Measurements from ENCODE around the gene RAE1.

RAE1 gene

GRCh38 chr20:57384953-57385761 lies 34.1 kb downstream of the RAE1 start:
- no peak for FAIRE-seq
- DNase-seq (ENCODE audit: extremely low spot score, insufficient read length, low read depth) = no peak

DNA sequence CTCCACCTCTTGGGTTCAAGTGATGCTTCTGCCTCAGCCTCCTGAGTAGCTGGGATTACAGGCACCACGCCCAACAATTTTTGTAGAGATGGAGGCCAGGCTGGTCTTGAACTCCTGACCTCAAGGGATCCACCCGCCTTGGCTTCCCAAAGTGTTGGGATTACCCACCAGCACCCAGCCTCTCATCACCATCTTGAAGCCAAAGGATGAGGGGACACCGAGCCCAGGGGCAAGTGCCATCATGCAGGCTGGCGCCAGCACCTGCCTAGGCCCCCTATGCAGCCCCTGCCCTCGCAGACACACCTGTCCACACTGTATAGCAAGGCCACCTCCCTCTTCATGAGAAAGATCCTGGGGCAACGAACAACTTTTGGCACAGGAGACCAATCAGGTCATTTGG lies 34.9 kb downstream of the RAE1 start:
- FAIRE-seq (no peak), DNase-seq (ENCODE audit: extremely low spot score, insufficient read length, low read depth) (no peak)

DNA sequence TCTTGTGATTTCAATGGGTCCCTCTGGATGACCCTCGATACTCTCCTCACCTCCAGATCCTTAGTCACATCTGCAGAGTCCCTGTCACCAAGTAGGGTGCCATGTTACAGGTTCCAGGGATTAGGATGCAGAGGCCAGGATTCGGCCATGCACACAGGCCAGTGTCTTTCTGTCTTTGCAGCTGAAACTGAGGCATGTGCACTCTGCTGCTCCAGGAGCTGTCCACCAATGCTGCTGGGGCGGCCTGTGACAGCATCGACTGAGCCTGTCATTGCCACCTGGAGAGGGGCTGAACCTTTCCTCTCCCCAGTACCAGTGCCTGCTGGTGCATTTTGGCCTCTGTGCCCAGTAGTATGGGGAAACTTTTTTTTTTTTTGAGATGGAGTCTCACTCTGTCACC lies 35.7 kb downstream of the RAE1 start:
- DNase-seq (ENCODE audit: extremely low spot score, insufficient read length, low read depth) (no peak), FAIRE-seq (no peak)

GRCh38 chr20:57387463-57387862 lies 36.4 kb downstream of the RAE1 start:
- FAIRE-seq (no peak), DNase-seq (ENCODE audit: extremely low spot score, insufficient read length, low read depth) (no peak)

GRCh38 chr20:57387945-57388371 lies 36.9 kb downstream of the RAE1 start:
- FAIRE-seq = no peak
- DNase-seq (ENCODE audit: extremely low spot score, insufficient read length, low read depth) = no peak

GRCh38 chr20:57388953-57389694 lies 38.1 kb downstream of the RAE1 start:
- peak; percentile 51 for FAIRE-seq
- no peak for DNase-seq (ENCODE audit: extremely low spot score, insufficient read length, low read depth)

DNA sequence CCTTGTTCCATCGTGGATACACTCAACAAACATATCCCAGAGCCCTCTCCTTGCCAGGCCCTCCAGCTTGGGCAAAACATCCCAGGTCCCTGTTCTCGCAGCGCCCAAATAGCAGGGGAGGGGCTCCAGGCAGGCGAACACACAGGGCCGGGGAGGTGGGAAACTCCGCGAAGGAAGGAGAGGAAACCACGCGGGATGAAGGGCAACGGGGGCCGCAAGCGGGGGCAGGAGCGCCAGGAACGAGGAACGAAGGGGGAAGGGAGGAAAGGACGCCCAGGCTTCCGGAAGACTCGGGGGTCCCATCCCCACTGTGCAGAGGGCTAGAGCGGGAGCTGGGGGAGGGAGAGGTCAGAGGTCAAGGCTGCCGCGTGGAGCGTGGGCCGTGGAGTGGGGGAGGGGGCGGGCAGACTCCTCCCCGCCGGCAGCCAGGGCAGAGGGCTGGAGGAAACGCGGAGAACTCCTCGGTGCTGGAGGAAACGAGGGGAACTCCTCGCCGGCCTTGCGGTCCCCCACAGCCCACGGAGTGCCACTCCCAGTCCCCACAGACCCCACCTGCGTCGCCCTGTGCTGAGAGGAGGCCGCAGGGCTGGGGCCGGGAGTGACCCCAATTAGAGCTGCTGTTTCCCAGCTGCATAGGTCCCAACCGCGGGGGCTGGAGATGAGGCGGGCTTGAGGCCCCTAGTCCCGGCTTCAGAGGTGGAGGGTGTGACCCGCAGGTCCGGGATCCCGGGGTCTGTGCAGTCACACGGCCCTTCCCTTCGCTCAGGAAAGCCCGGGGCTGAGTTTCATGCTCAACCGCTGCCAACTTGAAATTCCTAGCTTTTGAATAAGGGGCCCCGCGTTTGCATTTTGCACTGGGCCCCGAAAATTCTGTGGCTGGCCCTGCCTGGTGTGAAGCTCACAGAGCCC lies 38.9 kb downstream of the RAE1 start:
- peak; percentile 73 for FAIRE-seq
- no peak for DNase-seq (ENCODE audit: extremely low spot score, insufficient read length, low read depth)

- DNase-seq (ENCODE audit: extremely low spot score, insufficient read length, low read depth) (peak; percentile 85), FAIRE-seq (peak; percentile 39)
These were observed 39.8 kb downstream of the RAE1 start, which contains the start of gene RBM38 for GRCh38 chr20:57390604-57391438. Gene RBM38 (plus strand): TSS chr20:57391396. CDS start chr20:57391582, 186 bp downstream.

DNA sequence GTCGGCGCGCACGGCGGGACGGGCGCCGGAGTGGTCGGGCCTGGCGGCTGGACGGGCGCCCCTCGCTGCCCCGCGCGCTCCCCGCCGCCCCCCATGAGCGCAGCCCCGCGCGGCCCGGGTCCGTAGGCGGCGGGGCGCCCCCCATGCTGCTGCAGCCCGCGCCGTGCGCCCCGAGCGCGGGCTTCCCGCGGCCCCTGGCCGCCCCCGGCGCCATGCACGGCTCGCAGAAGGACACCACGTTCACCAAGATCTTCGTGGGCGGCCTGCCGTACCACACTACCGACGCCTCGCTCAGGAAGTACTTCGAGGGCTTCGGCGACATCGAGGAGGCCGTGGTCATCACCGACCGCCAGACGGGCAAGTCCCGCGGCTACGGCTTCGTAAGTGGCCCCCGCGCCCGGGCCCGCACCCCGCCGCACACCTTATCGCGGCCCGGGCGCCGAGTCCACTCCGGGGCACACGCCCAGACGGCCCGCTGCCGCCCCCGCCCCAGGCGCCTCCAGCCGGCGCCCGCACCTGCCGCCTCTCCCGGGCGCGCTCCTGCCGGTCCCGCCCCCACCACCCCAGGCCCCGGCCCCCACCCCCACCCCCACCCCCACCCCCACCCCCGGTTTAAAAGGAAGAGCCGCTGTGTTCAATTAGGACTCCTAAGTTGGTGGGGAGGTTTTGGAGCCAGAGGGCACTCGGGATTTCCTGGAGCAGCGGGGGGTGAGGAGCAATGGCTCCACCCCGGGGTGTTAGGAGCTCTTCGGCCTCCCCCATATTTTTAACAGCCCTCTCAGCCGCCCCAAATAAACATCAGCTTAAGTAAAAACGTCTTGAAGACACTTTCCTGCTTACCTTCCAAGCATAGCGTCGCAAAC lies 40.6 kb downstream of the RAE1 start:
- FAIRE-seq = no peak

GRCh38 chr20:57392512-57393271 lies 41.6 kb downstream of the RAE1 start:
- FAIRE-seq = peak; percentile 85
- DNase-seq (ENCODE audit: extremely low spot score, insufficient read length, low read depth) = no peak

More for the DNA sequence above, 40.6 kb downstream of the RAE1 start:
- DNase-seq (ENCODE audit: extremely low spot score, insufficient read length, low read depth) = no peak

DNA sequence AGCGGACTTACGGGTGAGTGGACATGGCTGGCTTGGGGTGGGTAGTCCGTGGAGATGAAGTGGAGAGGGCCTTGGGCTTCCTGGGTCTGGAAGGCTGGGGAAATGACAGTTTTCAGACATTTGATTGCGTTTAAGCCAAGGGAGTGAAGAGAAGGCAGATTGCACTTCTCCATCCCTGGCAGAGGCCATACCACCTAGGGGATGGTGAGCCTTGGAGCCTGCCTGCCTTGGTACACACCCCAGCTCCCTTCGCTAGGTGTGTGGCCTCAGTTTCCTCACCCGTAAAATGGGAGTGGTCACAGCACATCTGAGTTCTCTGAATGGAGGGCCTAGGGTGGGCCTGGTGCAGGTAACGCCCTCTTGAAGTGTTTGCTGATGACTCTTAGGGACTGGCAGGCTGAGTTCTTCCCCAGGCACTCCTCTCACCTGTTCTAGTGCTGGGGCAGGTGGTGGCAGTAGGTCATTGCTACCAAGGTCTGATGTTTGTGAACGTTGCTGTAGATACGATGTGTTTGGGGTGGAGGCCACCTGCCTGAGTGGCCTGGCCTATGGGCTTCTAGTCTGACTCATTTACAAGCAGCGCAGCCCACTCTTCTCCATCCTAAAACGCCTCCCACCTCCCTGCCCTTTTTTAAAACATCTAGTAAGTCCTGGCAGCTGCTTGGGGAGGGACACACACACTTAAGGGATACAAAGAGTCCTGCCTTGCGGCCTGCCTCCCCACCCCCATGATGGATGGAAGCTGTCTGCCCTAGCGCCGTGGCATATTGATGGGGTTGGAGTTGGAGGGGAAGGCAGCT lies 42.5 kb downstream of the RAE1 start:
- no peak for FAIRE-seq
- DNase-seq (ENCODE audit: extremely low spot score, insufficient read length, low read depth) = no peak

- DNase-seq (ENCODE audit: extremely low spot score, insufficient read length, low read depth) (no peak), FAIRE-seq (no peak)
These were observed 43.3 kb downstream of the RAE1 start for GRCh38 chr20:57394121-57395082.

DNA sequence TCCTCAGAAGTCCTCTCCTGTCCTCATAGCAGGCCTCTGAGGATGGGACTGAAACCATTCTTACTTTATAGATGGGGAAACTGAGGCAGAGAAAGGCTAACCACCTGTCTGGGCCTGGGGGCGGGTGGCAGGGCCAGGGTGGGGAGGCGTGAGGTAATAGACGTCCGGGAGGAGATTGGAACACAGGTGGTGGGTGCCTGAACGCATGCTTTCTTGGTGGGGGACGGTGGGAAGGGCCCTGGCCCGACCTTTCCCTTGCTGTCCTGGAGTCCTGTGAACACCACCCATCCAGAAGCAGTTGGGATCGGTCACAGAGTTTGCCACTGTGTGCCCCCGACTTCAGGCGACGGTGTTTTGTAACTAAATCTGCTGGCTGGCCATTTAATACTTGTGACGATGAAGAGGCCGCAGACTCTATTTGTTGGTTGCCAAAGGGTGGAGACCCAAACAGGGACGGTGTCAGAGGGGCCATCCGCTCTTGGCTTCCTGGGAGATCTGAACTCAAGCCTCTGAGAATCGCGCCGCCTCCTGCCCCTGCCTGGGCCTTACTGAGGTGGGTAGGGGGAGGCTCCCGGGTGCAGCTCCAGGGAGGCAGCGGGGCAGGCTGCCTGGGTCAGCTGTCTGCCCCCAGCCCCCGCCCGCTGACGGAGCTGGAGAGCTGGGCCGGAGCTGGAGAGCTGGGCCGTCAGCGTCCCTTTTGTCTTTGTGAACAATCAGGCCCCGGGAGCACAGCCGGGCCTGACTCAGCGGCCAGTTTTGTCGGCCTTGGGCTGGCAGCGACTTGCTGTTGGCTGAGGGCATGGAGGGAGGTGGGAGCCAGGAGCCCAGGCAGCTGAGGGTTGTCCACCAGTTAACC lies 44.3 kb downstream of the RAE1 start:
- FAIRE-seq (no peak), DNase-seq (ENCODE audit: extremely low spot score, insufficient read length, low read depth) (no peak)

GRCh38 chr20:57396212-57396983 lies 45.3 kb downstream of the RAE1 start:
- DNase-seq (ENCODE audit: extremely low spot score, insufficient read length, low read depth) = no peak
- FAIRE-seq = no peak
